B cell (primary cell): Measurements from ENCODE around the gene EMC10. TPM values are rescaled to one million over a fixed set of nuclear protein-coding genes. Genes with fewer than 3 reads are reported as not detected.

Experiments
- ATAC-seq: fragments of 200-7000 bp; cut with Tn5 transposase; one replicate; pipeline ENCODE4 v1.10.0; 2021; ENCODE audit warnings: low read depth, mild to moderate bottlenecking, moderate number of reproducible peaks, moderate library complexity
- CTCF ChIA-PET: fragments of 350-600 bp; sonication (Branson Sonifier 250); formaldehyde crosslinking; loops from one replicate; lab custom pipeline; 2021; ENCODE audit warnings: antibody characterized with exemption, inconsistent platforms; lab: Charles Lee
- POLR2A ChIA-PET: fragments of 350-600 bp; sonication (Branson Sonifier 250); formaldehyde crosslinking; loops from one replicate; lab custom pipeline; 2021; ENCODE audit warnings: antibody characterized with exemption; lab: Charles Lee
- DNase-seq: peaks from one replicate; pipeline ENCODE4 v3.0.0; 2013
- H2AFZ ChIP-seq: 2 replicates; pipeline ENCODE4 v1.6.1; 2012; ENCODE audit warnings: mild to moderate bottlenecking, low read depth, low read length; ENCODE audit not compliant: insufficient read depth, poor library complexity, severe bottlenecking
- H3K27ac ChIP-seq, 2 donors: 1 replicate in 1 of 2; 2 replicates in 1 of 2; pipeline ENCODE4 v1.5.1; 2012 to 2013; ENCODE audit warnings: low read length in 2 of 2, mild to moderate bottlenecking in 2 of 2, moderate library complexity in 1 of 2
- H3K27me3 ChIP-seq, 4 experiments: fragments of 200-600 bp in 1 of 4; sonication (generic) in 1 of 4; replicated peaks in 1 of 4; 1 replicate in 2 of 4; 2 replicates in 2 of 4; pipeline versions ENCODE4 v1.6.1 to v1.7.0; 2013 to 2016; ENCODE audit warnings: low read length in 3 of 4, mild to moderate bottlenecking in 2 of 4, mixed read lengths in 1 of 4, moderate library complexity in 1 of 4; ENCODE audit not compliant: insufficient read depth in 4 of 4, control insufficient read depth in 3 of 4; ENCODE audit errors: control extremely low read depth in 1 of 4
- H3K36me3 ChIP-seq, 2 experiments: replicated peaks in 1 of 2; 1 replicate in 1 of 2; 2 replicates in 1 of 2; pipeline versions ENCODE4 v1.6.1 to v1.7.1; 2013; ENCODE audit warnings: low read length in 1 of 2; ENCODE audit not compliant: insufficient read depth in 2 of 2, control insufficient read depth in 1 of 2; ENCODE audit errors: control extremely low read depth in 1 of 2, extremely low read depth in 1 of 2
- H3K4me1 ChIP-seq, 2 donors: fragments of 200-600 bp in 1 of 2; sonication (generic) in 1 of 2; 1 replicate in 1 of 2; 2 replicates in 1 of 2; pipeline versions ENCODE4 v1.5.1 to v1.6.1; 2013 to 2017; ENCODE audit warnings: low read length in 2 of 2; ENCODE audit not compliant: control insufficient read depth in 2 of 2, insufficient read depth in 2 of 2
- H3K4me2 ChIP-seq: replicated peaks from 2 replicates; pipeline ENCODE3; 2012; ENCODE audit warnings: mild to moderate bottlenecking, low read depth, low read length; ENCODE audit not compliant: poor library complexity, severe bottlenecking
- H3K4me3 ChIP-seq, 5 experiments: fragments of 200-600 bp in 1 of 5; sonication (generic) in 1 of 5; 1 replicate in 3 of 5; 2 replicates in 2 of 5; pipeline versions ENCODE4 v1.5.1 to v1.7.0; 2011 to 2016; ENCODE audit warnings: low read length in 4 of 5, mild to moderate bottlenecking in 4 of 5, low read depth in 2 of 5, control low read depth in 1 of 5, moderate library complexity in 1 of 5; ENCODE audit not compliant: insufficient read depth in 1 of 5; ENCODE audit errors: control extremely low read depth in 1 of 5, extremely low read depth in 1 of 5
- H3K79me2 ChIP-seq: fragments of 200-600 bp; sonication (generic); one replicate; pipeline ENCODE4 v1.6.0; 2016; ENCODE audit warnings: low read length; ENCODE audit not compliant: control insufficient read depth, insufficient read depth
- H3K9ac ChIP-seq: fragments of 200-600 bp; sonication (generic); 2 replicates; pipeline ENCODE4 v1.6.1; 2017; ENCODE audit warnings: mild to moderate bottlenecking, low read length, moderate library complexity
- H3K9me3 ChIP-seq, 3 donors: one replicate each; pipeline versions ENCODE4 v1.6.1 to v1.7.1; 2013; ENCODE audit warnings: low read length in 2 of 3; ENCODE audit not compliant: control insufficient read depth in 2 of 3, insufficient read depth in 1 of 3; ENCODE audit errors: control extremely low read depth in 1 of 3
- H4K20me1 ChIP-seq: 2 replicates; pipeline ENCODE4 v1.6.0; 2012; ENCODE audit warnings: mild to moderate bottlenecking, low read length; ENCODE audit not compliant: insufficient read depth, control insufficient read depth, poor library complexity, severe bottlenecking
- H3K27ac Mint-ChIP-seq: one replicate; pipeline ENCODE4 v1.8.0; 2021; ENCODE audit warnings: mixed read lengths
- H3K27me3 Mint-ChIP-seq: one replicate; pipeline ENCODE4 v1.8.0; 2021; ENCODE audit warnings: mixed read lengths
- H3K4me1 Mint-ChIP-seq: one replicate; pipeline ENCODE4 v1.8.0; 2021; ENCODE audit warnings: mixed read lengths
- H3K4me3 Mint-ChIP-seq: one replicate; pipeline ENCODE4 v1.8.0; 2021; ENCODE audit warnings: mixed read lengths
- H3K9me3 Mint-ChIP-seq: one replicate; pipeline ENCODE4 v1.8.0; 2022; ENCODE audit warnings: mixed read lengths; ENCODE audit not compliant: insufficient read depth
- EZH2 ChIP-seq: IDR thresholded peaks from 2 replicates; pipeline ENCODE4 v1.6.1; 2012; ENCODE audit warnings: borderline replicate concordance, low read depth, mild to moderate bottlenecking, moderate library complexity, low read length; ENCODE audit not compliant: insufficient read depth, poor library complexity, severe bottlenecking
- WGBS: methylation state at CpG from one replicate; pipeline ENCODE4 v1.1.5; 2013; ENCODE audit warnings: missing lambda C conversion rate; ENCODE audit not compliant: insufficient coverage; 5-methylcytosine and 5-hydroxymethylcytosine counted together
- intact Hi-C: fragments of 100-400 bp; cut with micrococcal nuclease; formaldehyde crosslinking; loops from one replicate; pipeline ENCODE4 v1.10.0; 2022
- polyA plus RNA-seq: library from polyadenylated mRNA; depleted of rRNA; stranded (reverse); fragments of >200 nt; gene quantifications from 2 replicates; pipeline ENCODE4 v1.2.3, GENCODE V29; 2012
- total RNA-seq, 2 donors: library from RNA; stranded (reverse); fragments of 120-200 nt in 1 of 2; gene quantifications; 1 replicate in 1 of 2; 2 replicates in 1 of 2; pipeline versions ENCODE4 v1.2.3 to v1.2.4, GENCODE V29; 2013 to 2022
- TF ChIP-seq, protein P1 (sequence below): fragments of 200-600 bp; IDR thresholded peaks from one replicate; pipeline ENCODE4 v1.8.0; 2022; ENCODE audit warnings: antibody characterized with exemption, mild to moderate bottlenecking

Gene EMC10
- total and polyA plus RNA-seq, 2 donors (not counting 1 experiment from before 2014, with no cell fraction given): 51.1 to 88.1 TPM

DNA sequence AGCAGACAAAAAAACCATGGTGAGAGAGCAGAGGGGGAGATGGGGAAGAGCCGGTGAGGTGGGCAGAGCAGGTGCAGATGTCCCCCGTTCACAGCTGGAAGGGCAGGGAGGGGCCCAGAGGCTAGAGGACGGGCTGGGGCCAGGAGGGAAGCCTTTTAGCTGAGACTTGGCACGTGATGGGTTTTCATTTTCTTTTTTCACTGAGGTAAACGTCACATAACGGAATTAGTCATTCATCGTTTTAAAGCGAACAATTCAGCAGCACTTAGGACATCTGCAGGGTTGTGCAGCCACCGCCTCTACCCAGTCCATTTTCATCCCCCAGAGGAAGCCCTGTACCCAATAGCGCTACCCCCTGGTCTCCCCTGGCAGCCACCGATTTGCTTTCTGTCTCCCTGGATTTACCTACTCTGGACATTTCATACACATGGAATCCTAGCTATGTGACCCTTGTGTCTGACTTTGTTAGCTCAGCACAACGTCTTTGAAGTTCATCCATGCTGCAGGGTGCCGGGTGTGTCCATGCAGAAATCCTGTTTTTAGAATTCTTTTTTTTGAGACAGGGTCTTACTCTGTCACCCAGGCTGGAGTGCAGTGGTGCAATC, 16.0 kb upstream of the EMC10 start:
- H3K4me3 Mint-ChIP-seq: peak overlapping the region; percentile 80
- WGBS: 12% methylated on average over 13 of the region's 13 CpGs
- no peaks in the 10 kb centered on the region for H3K27me3 Mint-ChIP-seq
- CTCF ChIA-PET: interaction anchor here (0.7 to 4.3 kb wide), 32 partner anchors 8 to 462 kb away, joined by 3 to 131 read pairs (median 6); partner anchors contain the start of genes JOSD2, KCNC3, NAPSA and NR1H2
- Histone ChIP-seq H2AFZ (peak overlapping the region; percentile 62), H3K79me2 (no peaks in the 10 kb centered on the region), H3K27ac (peak overlapping the region; percentile 79 to 84), H3K36me3 (no peaks in the 10 kb centered on the region), H3K4me3 (peak overlapping the region in 3 of 5 experiments; percentile 2 to 29 (median 26)), H3K27me3 (no peaks in the 10 kb centered on the region), H4K20me1 (no peaks in the 10 kb centered on the region), H3K9me3 (no peaks in the 10 kb centered on the region), H3K4me1 (peaks cover 21 to 26% of the 10 kb centered on the region in 2 donors), H3K4me2 (peak overlapping the region; percentile 73), H3K9ac (peak overlapping the region; percentile 41)
- ATAC-seq: peak; percentile 72
- POLR2A ChIA-PET: interaction anchor here (0.5 to 2.1 kb wide), 14 partner anchors 26 to 127 kb away, joined by 3 to 16 read pairs (median 6); partner anchors contain the start of genes JOSD2, NR1H2, POLD1 and SPIB
- H3K27ac Mint-ChIP-seq: peak overlapping the region; percentile 94
- DNase-seq: peak; percentile 87
- intact Hi-C loops: loop anchor here (1.0 to 2.0 kb wide), 5 partner anchors 16 to 207 kb away; partner anchors contain the start of genes EMC10, GARIN5A, NR1H2 and POLD1
- no peaks in the 10 kb centered on the region for H3K9me3 Mint-ChIP-seq
- TF ChIP-seq EZH2: no peak
- TF ChIP-seq, protein P1, sequence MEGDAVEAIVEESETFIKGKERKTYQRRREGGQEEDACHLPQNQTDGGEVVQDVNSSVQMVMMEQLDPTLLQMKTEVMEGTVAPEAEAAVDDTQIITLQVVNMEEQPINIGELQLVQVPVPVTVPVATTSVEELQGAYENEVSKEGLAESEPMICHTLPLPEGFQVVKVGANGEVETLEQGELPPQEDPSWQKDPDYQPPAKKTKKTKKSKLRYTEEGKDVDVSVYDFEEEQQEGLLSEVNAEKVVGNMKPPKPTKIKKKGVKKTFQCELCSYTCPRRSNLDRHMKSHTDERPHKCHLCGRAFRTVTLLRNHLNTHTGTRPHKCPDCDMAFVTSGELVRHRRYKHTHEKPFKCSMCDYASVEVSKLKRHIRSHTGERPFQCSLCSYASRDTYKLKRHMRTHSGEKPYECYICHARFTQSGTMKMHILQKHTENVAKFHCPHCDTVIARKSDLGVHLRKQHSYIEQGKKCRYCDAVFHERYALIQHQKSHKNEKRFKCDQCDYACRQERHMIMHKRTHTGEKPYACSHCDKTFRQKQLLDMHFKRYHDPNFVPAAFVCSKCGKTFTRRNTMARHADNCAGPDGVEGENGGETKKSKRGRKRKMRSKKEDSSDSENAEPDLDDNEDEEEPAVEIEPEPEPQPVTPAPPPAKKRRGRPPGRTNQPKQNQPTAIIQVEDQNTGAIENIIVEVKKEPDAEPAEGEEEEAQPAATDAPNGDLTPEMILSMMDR: no peak
- peaks cover 18% of the 10 kb centered on the region for H3K4me1 Mint-ChIP-seq
